B cell (primary cell): ENCODE results near the gene CRABP1. TPM values are rescaled to one million over a fixed set of nuclear protein-coding genes. Genes with fewer than 3 reads are reported as not detected.

ENCODE experiments used
- ATAC-seq: fragments of 200-7000 bp; cut with Tn5 transposase; one replicate; pipeline ENCODE4 v1.10.0; 2021; ENCODE audit warnings: low read depth, mild to moderate bottlenecking, moderate number of reproducible peaks, moderate library complexity
- CTCF ChIA-PET: fragments of 350-600 bp; sonication (Branson Sonifier 250); formaldehyde crosslinking; loops from one replicate; lab custom pipeline; 2021; ENCODE audit warnings: antibody characterized with exemption, inconsistent platforms; lab: Charles Lee
- POLR2A ChIA-PET: fragments of 350-600 bp; sonication (Branson Sonifier 250); formaldehyde crosslinking; loops from one replicate; lab custom pipeline; 2021; ENCODE audit warnings: antibody characterized with exemption; lab: Charles Lee
- DNase-seq: peaks from one replicate; pipeline ENCODE4 v3.0.0; 2013
- H2AFZ ChIP-seq: 2 replicates; pipeline ENCODE4 v1.6.1; 2012; ENCODE audit warnings: mild to moderate bottlenecking, low read depth, low read length; ENCODE audit not compliant: insufficient read depth, poor library complexity, severe bottlenecking
- H3K27ac ChIP-seq, 2 donors: 1 replicate in 1 of 2; 2 replicates in 1 of 2; pipeline ENCODE4 v1.5.1; 2012 to 2013; ENCODE audit warnings: low read length in 2 of 2, mild to moderate bottlenecking in 2 of 2, moderate library complexity in 1 of 2
- H3K27me3 ChIP-seq, 4 experiments: fragments of 200-600 bp in 1 of 4; sonication (generic) in 1 of 4; replicated peaks in 1 of 4; 1 replicate in 2 of 4; 2 replicates in 2 of 4; pipeline versions ENCODE4 v1.6.1 to v1.7.0; 2013 to 2016; ENCODE audit warnings: low read length in 3 of 4, mild to moderate bottlenecking in 2 of 4, mixed read lengths in 1 of 4, moderate library complexity in 1 of 4; ENCODE audit not compliant: insufficient read depth in 4 of 4, control insufficient read depth in 3 of 4; ENCODE audit errors: control extremely low read depth in 1 of 4
- H3K36me3 ChIP-seq, 2 experiments: replicated peaks in 1 of 2; 1 replicate in 1 of 2; 2 replicates in 1 of 2; pipeline versions ENCODE4 v1.6.1 to v1.7.1; 2013; ENCODE audit warnings: low read length in 1 of 2; ENCODE audit not compliant: insufficient read depth in 2 of 2, control insufficient read depth in 1 of 2; ENCODE audit errors: control extremely low read depth in 1 of 2, extremely low read depth in 1 of 2
- H3K4me1 ChIP-seq, 2 donors: fragments of 200-600 bp in 1 of 2; sonication (generic) in 1 of 2; 1 replicate in 1 of 2; 2 replicates in 1 of 2; pipeline versions ENCODE4 v1.5.1 to v1.6.1; 2013 to 2017; ENCODE audit warnings: low read length in 2 of 2; ENCODE audit not compliant: control insufficient read depth in 2 of 2, insufficient read depth in 2 of 2
- H3K4me2 ChIP-seq: replicated peaks from 2 replicates; pipeline ENCODE3; 2012; ENCODE audit warnings: mild to moderate bottlenecking, low read depth, low read length; ENCODE audit not compliant: poor library complexity, severe bottlenecking
- H3K4me3 ChIP-seq, 5 experiments: fragments of 200-600 bp in 1 of 5; sonication (generic) in 1 of 5; 1 replicate in 3 of 5; 2 replicates in 2 of 5; pipeline versions ENCODE4 v1.5.1 to v1.7.0; 2011 to 2016; ENCODE audit warnings: low read length in 4 of 5, mild to moderate bottlenecking in 4 of 5, low read depth in 2 of 5, control low read depth in 1 of 5, moderate library complexity in 1 of 5; ENCODE audit not compliant: insufficient read depth in 1 of 5; ENCODE audit errors: control extremely low read depth in 1 of 5, extremely low read depth in 1 of 5
- H3K79me2 ChIP-seq: fragments of 200-600 bp; sonication (generic); one replicate; pipeline ENCODE4 v1.6.0; 2016; ENCODE audit warnings: low read length; ENCODE audit not compliant: control insufficient read depth, insufficient read depth
- H3K9ac ChIP-seq: fragments of 200-600 bp; sonication (generic); 2 replicates; pipeline ENCODE4 v1.6.1; 2017; ENCODE audit warnings: mild to moderate bottlenecking, low read length, moderate library complexity
- H3K9me3 ChIP-seq, 3 donors: one replicate each; pipeline versions ENCODE4 v1.6.1 to v1.7.1; 2013; ENCODE audit warnings: low read length in 2 of 3; ENCODE audit not compliant: control insufficient read depth in 2 of 3, insufficient read depth in 1 of 3; ENCODE audit errors: control extremely low read depth in 1 of 3
- H4K20me1 ChIP-seq: 2 replicates; pipeline ENCODE4 v1.6.0; 2012; ENCODE audit warnings: mild to moderate bottlenecking, low read length; ENCODE audit not compliant: insufficient read depth, control insufficient read depth, poor library complexity, severe bottlenecking
- H3K27ac Mint-ChIP-seq: one replicate; pipeline ENCODE4 v1.8.0; 2021; ENCODE audit warnings: mixed read lengths
- H3K27me3 Mint-ChIP-seq: one replicate; pipeline ENCODE4 v1.8.0; 2021; ENCODE audit warnings: mixed read lengths
- H3K4me1 Mint-ChIP-seq: one replicate; pipeline ENCODE4 v1.8.0; 2021; ENCODE audit warnings: mixed read lengths
- H3K4me3 Mint-ChIP-seq: one replicate; pipeline ENCODE4 v1.8.0; 2021; ENCODE audit warnings: mixed read lengths
- H3K9me3 Mint-ChIP-seq: one replicate; pipeline ENCODE4 v1.8.0; 2022; ENCODE audit warnings: mixed read lengths; ENCODE audit not compliant: insufficient read depth
- EZH2 ChIP-seq: IDR thresholded peaks from 2 replicates; pipeline ENCODE4 v1.6.1; 2012; ENCODE audit warnings: borderline replicate concordance, low read depth, mild to moderate bottlenecking, moderate library complexity, low read length; ENCODE audit not compliant: insufficient read depth, poor library complexity, severe bottlenecking
- WGBS: methylation state at CpG from one replicate; pipeline ENCODE4 v1.1.5; 2013; ENCODE audit warnings: missing lambda C conversion rate; ENCODE audit not compliant: insufficient coverage; 5-methylcytosine and 5-hydroxymethylcytosine counted together
- intact Hi-C: fragments of 100-400 bp; cut with micrococcal nuclease; formaldehyde crosslinking; loops from one replicate; pipeline ENCODE4 v1.10.0; 2022
- polyA plus RNA-seq: library from polyadenylated mRNA; depleted of rRNA; stranded (reverse); fragments of >200 nt; gene quantifications from 2 replicates; pipeline ENCODE4 v1.2.3, GENCODE V29; 2012
- total RNA-seq, 2 donors: library from RNA; stranded (reverse); fragments of 120-200 nt in 1 of 2; gene quantifications; 1 replicate in 1 of 2; 2 replicates in 1 of 2; pipeline versions ENCODE4 v1.2.3 to v1.2.4, GENCODE V29; 2013 to 2022
- TF ChIP-seq, protein P1 (sequence below): fragments of 200-600 bp; IDR thresholded peaks from one replicate; pipeline ENCODE4 v1.8.0; 2022; ENCODE audit warnings: antibody characterized with exemption, mild to moderate bottlenecking

Gene CRABP1
- total and polyA plus RNA-seq, 2 donors (not counting 1 experiment from before 2014, with no cell fraction given), result not detected

- 96% methylated on average over 7 of the region's 7 CpGs for WGBS
- H3K4me3 Mint-ChIP-seq, result no peak overlapping the region
- Histone ChIP-seq H3K27ac (no peak overlapping the region), H3K27me3 (peaks cover 0 to 8% (median 2%) of the 10 kb centered on the region in 4 experiments), H3K4me3 (no peak overlapping the region), H3K79me2 (no peaks in the 10 kb centered on the region), H3K9me3 (no peaks in the 10 kb centered on the region), H2AFZ (no peak overlapping the region), H3K9ac (no peak overlapping the region), H3K4me2 (no peak overlapping the region), H3K36me3 (no peaks in the 10 kb centered on the region), H4K20me1 (no peaks in the 10 kb centered on the region), H3K4me1 (no peaks in the 10 kb centered on the region)
- ATAC-seq (no peak), DNase-seq (no peak)
- H3K4me1 Mint-ChIP-seq, result no peaks in the 10 kb centered on the region
- intact Hi-C loops, result no loop called here
- TF ChIP-seq EZH2, result no peak
- TF ChIP-seq, protein P1, sequence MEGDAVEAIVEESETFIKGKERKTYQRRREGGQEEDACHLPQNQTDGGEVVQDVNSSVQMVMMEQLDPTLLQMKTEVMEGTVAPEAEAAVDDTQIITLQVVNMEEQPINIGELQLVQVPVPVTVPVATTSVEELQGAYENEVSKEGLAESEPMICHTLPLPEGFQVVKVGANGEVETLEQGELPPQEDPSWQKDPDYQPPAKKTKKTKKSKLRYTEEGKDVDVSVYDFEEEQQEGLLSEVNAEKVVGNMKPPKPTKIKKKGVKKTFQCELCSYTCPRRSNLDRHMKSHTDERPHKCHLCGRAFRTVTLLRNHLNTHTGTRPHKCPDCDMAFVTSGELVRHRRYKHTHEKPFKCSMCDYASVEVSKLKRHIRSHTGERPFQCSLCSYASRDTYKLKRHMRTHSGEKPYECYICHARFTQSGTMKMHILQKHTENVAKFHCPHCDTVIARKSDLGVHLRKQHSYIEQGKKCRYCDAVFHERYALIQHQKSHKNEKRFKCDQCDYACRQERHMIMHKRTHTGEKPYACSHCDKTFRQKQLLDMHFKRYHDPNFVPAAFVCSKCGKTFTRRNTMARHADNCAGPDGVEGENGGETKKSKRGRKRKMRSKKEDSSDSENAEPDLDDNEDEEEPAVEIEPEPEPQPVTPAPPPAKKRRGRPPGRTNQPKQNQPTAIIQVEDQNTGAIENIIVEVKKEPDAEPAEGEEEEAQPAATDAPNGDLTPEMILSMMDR, result no peak
- ChIA-PET CTCF (no interaction called here), POLR2A (interaction anchor here (0.6 kb wide), 1 partner anchor 15 kb away, joined by 4 read pairs; no protein-coding TSS in a partner anchor)
- no peak overlapping the region for H3K27ac Mint-ChIP-seq
- peaks cover 38% of the 10 kb centered on the region for H3K27me3 Mint-ChIP-seq
- no peaks in the 10 kb centered on the region for H3K9me3 Mint-ChIP-seq
These were observed 49.2 kb downstream of the CRABP1 start for GRCh38 chr15:78389322-78389721.

- no peaks in the 10 kb centered on the region for H3K9me3 Mint-ChIP-seq
These were observed 49.6 kb downstream of the CRABP1 start for GRCh38 chr15:78389738-78390137.

More at GRCh38 chr15:78389738-78390137, 49.6 kb downstream of the CRABP1 start:
- Histone ChIP-seq H3K4me2 (no peak overlapping the region), H2AFZ (no peak overlapping the region), H3K4me1 (no peaks in the 10 kb centered on the region), H3K79me2 (no peaks in the 10 kb centered on the region), H3K36me3 (no peaks in the 10 kb centered on the region), H3K4me3 (no peak overlapping the region), H3K9ac (no peak overlapping the region), H3K27ac (no peak overlapping the region), H4K20me1 (no peaks in the 10 kb centered on the region), H3K27me3 (peaks cover 0 to 8% (median 2%) of the 10 kb centered on the region in 4 experiments), H3K9me3 (no peaks in the 10 kb centered on the region)
- intact Hi-C loops, result no loop called here
- ATAC-seq (no peak), DNase-seq (no peak)
- no CpG with 5 or more reads among the region's 2 CpGs for WGBS
- TF ChIP-seq, protein P1, result no peak
- TF ChIP-seq EZH2, result no peak
- H3K4me1 Mint-ChIP-seq, result no peaks in the 10 kb centered on the region
- ChIA-PET CTCF (no interaction called here), POLR2A (no interaction called here)
- no peak overlapping the region for H3K27ac Mint-ChIP-seq
- peaks cover 38% of the 10 kb centered on the region for H3K27me3 Mint-ChIP-seq
- H3K4me3 Mint-ChIP-seq, result no peak overlapping the region
